GM12878 (cell line): ENCODE results near the gene KIF21B.

Experiments used
- BCL3 ChIP-seq: IDR thresholded peaks from 2 replicates; pipeline ENCODE4 v1.6.1; 2011; ENCODE audit warnings: borderline replicate concordance, low read depth, mild to moderate bottlenecking, moderate library complexity, low read length; ENCODE audit not compliant: insufficient read depth, poor library complexity, severe bottlenecking
- RBBP5 ChIP-seq: fragments of 200-600 bp; sonication (generic); conservative IDR thresholded peaks from 2 replicates; pipeline ENCODE4 v1.6.1; 2016
- TCF7 ChIP-seq: IDR thresholded peaks from 2 replicates; pipeline ENCODE4 v1.6.1; 2014; ENCODE audit warnings: antibody characterized with exemption, borderline replicate concordance
- TF ChIP-seq, protein P1 (sequence below): IDR thresholded peaks from 2 replicates; pipeline ENCODE4 v1.6.1; 2012; ENCODE audit warnings: low read depth, low read length, improper control_type of control experiment
- TF ChIP-seq, protein P2 (sequence below), 3 experiments: IDR thresholded peaks in 2 of 3; conservative IDR thresholded peaks in 1 of 3; 2 replicates each; pipeline ENCODE4 v1.5.1; 2011; ENCODE audit warnings: low read depth in 3 of 3, low read length in 3 of 3, mild to moderate bottlenecking in 3 of 3, control low read depth in 2 of 3, moderate library complexity in 2 of 3, inconsistent platforms in 1 of 3, mixed read lengths in 1 of 3; ENCODE audit not compliant: control insufficient read depth in 2 of 3, insufficient read depth in 1 of 3; ENCODE audit errors: extremely low read depth in 1 of 3

DNA sequence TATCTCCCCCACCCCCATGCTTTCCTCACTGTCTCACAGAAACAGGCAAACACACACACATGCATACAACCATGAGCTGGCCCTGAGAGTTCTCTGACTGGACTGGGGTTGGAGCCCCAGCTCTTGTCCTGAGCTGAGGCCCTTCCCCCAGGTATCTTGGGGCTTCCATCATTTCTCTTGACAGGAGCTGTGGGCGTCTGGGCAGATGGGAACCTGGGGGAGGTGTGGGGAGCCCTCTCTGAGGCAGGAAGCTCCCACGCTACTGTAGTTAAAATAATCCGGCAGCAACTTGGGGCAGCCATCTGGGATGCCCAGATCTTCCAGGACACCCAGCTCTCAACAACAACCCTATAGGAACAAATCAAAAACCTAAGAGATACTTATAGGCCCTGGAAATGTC, 2.7 kb upstream of the KIF21B start:
- TF ChIP-seq RBBP5: no peak
- TF ChIP-seq, protein P1, sequence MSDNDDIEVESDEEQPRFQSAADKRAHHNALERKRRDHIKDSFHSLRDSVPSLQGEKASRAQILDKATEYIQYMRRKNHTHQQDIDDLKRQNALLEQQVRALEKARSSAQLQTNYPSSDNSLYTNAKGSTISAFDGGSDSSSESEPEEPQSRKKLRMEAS: no peak
- TF ChIP-seq, protein P2, sequence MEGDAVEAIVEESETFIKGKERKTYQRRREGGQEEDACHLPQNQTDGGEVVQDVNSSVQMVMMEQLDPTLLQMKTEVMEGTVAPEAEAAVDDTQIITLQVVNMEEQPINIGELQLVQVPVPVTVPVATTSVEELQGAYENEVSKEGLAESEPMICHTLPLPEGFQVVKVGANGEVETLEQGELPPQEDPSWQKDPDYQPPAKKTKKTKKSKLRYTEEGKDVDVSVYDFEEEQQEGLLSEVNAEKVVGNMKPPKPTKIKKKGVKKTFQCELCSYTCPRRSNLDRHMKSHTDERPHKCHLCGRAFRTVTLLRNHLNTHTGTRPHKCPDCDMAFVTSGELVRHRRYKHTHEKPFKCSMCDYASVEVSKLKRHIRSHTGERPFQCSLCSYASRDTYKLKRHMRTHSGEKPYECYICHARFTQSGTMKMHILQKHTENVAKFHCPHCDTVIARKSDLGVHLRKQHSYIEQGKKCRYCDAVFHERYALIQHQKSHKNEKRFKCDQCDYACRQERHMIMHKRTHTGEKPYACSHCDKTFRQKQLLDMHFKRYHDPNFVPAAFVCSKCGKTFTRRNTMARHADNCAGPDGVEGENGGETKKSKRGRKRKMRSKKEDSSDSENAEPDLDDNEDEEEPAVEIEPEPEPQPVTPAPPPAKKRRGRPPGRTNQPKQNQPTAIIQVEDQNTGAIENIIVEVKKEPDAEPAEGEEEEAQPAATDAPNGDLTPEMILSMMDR (IDR thresholded peaks at IDR 0.05 in 2 of 3, conservative IDR thresholded peaks at IDR 0.05 in 1 of 3; ENCODE audit: control insufficient read depth in 2 of 3, extremely low read depth in 1 of 3, insufficient read depth in 1 of 3, low read depth in 3 of 3, low read length in 3 of 3): no peak
- TF ChIP-seq TCF7: no peak
- TF ChIP-seq BCL3: no peak
